ENCODE measurements around the gene ANO2. TPM values are rescaled to one million over a fixed set of nuclear protein-coding genes. Genes with fewer than 3 reads are reported as not detected.
A peak's percentile ranks its signal among the peaks of the same experiment; 100 is the strongest.

The ANO2 gene
- total RNA-seq, 2 donors from 2014 or later: 6.7 to 18.5 TPM

- TF ChIP-seq, protein P1, sequence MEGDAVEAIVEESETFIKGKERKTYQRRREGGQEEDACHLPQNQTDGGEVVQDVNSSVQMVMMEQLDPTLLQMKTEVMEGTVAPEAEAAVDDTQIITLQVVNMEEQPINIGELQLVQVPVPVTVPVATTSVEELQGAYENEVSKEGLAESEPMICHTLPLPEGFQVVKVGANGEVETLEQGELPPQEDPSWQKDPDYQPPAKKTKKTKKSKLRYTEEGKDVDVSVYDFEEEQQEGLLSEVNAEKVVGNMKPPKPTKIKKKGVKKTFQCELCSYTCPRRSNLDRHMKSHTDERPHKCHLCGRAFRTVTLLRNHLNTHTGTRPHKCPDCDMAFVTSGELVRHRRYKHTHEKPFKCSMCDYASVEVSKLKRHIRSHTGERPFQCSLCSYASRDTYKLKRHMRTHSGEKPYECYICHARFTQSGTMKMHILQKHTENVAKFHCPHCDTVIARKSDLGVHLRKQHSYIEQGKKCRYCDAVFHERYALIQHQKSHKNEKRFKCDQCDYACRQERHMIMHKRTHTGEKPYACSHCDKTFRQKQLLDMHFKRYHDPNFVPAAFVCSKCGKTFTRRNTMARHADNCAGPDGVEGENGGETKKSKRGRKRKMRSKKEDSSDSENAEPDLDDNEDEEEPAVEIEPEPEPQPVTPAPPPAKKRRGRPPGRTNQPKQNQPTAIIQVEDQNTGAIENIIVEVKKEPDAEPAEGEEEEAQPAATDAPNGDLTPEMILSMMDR (IDR thresholded peaks at IDR 0.05): no peak
These were observed 234.7 kb downstream of the ANO2 start for GRCh38 chr12:5710260-5710878.

DNA sequence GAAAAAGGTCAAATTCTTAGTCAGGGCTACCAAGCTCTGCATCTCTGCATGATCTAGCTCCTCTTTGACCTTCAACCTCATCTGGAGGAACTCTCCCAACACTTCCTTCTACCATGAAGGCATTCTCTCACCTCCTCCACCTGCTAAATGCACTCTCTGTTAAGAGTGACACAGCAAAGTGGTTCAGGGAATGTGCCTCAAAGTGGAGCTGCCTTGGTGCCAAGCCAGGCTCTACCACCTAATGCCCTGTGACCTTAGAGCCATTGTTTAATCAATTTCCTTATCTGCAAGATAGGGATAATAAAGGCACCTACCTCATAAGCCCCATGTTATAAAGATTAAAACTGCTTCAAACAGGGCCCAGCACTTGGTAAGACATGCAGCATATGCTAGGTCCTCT, 236.7 kb downstream of the ANO2 start:
- DNase-seq (ENCODE audit: low spot score): no peak
- ATAC-seq (ENCODE audit: insufficient number of reproducible peaks, low FRiP score, low read depth): no peak
- TF ChIP-seq, protein P1 (IDR thresholded peaks at IDR 0.05): no peak
- H3K4me3 ChIP-seq: no peak overlapping the region
- H3K4me1 ChIP-seq (ENCODE audit: control insufficient read depth in 1 of 2, low read depth in 2 of 2): no peaks in the 10 kb centered on the region
- no peaks in the 10 kb centered on the region for H3K27me3 ChIP-seq (replicated peaks; ENCODE audit: insufficient read depth)
- no peaks in the 10 kb centered on the region for H3K36me3 ChIP-seq
- H3K9me3 ChIP-seq: no peaks in the 10 kb centered on the region
- no peak overlapping the region for H3K27ac ChIP-seq

More at GRCh38 chr12:5710260-5710878, 234.7 kb downstream of the ANO2 start:
- H3K36me3 ChIP-seq: no peaks in the 10 kb centered on the region
- H3K27me3 ChIP-seq (replicated peaks; ENCODE audit: insufficient read depth): no peaks in the 10 kb centered on the region
- no peaks in the 10 kb centered on the region for H3K9me3 ChIP-seq
- no peak overlapping the region for H3K27ac ChIP-seq
- H3K4me1 ChIP-seq (ENCODE audit: control insufficient read depth in 1 of 2, low read depth in 2 of 2): peaks cover 4 to 12% of the 10 kb centered on the region in 2 donors
- H3K4me3 ChIP-seq: no peak overlapping the region
- DNase-seq (ENCODE audit: low spot score) (no peak), ATAC-seq (ENCODE audit: insufficient number of reproducible peaks, low FRiP score, low read depth) (no peak)

DNA sequence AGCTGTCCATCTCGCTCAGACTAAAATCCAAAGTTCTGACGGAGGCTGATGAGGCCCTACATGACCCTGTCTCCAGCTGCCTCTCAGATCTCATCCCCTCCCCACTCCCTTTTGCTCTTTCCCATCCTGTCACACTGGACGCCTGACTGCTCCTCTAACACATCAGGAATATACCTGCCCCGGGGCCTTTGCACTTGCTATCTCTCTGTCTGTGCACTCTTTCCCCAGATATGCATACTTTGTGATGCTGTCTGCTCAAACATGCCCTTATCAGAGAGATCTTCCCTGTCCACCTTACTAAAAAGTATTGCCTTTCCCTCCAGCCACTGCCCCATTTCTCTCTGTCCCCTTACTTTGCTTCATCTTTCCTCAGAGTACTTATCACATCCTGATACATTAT, 238.8 kb downstream of the ANO2 start:
- TF ChIP-seq, protein P1 (IDR thresholded peaks at IDR 0.05): no peak
- Histone ChIP-seq H3K27me3 (replicated peaks; ENCODE audit: insufficient read depth) (no peaks in the 10 kb centered on the region), H3K4me3 (no peak overlapping the region)

GRCh38 chr12:5705791-5706190, 239.3 kb downstream of the ANO2 start:
- TF ChIP-seq, protein P1 (IDR thresholded peaks at IDR 0.05): no peak
- DNase-seq (ENCODE audit: low spot score) (no peak), ATAC-seq (ENCODE audit: insufficient number of reproducible peaks, low FRiP score, low read depth) (no peak)

More for the DNA sequence above, 238.8 kb downstream of the ANO2 start:
- no peak for DNase-seq (ENCODE audit: low spot score)
- H3K9me3 ChIP-seq: no peaks in the 10 kb centered on the region
- ATAC-seq (ENCODE audit: insufficient number of reproducible peaks, low FRiP score, low read depth): no peak
- H3K4me1 ChIP-seq (ENCODE audit: control insufficient read depth in 1 of 2, low read depth in 2 of 2): no peaks in the 10 kb centered on the region
- no peaks in the 10 kb centered on the region for H3K36me3 ChIP-seq
- H3K27ac ChIP-seq: no peak overlapping the region

DNA sequence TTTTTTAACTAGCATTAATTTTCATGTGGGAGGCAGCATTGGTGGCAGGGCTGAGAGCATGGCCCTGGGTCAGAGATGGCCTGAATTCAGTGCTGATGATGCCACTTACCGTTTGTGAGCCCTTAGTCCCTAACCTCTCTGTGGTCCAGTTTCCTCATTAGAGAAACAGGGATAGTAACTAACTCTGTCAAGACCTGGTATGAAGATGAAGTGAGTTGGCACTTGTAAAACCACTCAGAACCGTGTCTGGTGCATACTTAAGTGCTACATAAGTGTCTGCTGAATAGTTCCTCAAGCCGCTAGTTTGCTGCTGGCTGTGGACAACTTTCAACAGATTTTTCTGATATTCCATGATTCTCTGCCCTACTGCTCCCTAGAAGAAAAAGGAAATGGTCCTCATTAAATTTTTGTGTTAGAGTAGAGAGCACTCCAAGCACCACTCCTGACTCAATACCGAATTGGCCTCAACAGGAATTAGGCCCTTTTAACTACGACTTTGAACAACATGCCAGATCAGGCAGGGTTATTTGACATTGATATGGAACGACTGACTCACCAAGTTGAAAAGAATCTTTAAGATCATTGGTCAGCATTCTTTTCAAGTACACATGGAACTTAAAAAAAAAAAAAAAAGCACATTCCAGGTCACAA, 250.2 kb downstream of the ANO2 start:
- ATAC-seq (ENCODE audit: insufficient number of reproducible peaks, low FRiP score, low read depth): peak; percentile 60
- TF ChIP-seq, protein P1 (IDR thresholded peaks at IDR 0.05): no peak

More at GRCh38 chr12:5705791-5706190, 239.3 kb downstream of the ANO2 start:
- Histone ChIP-seq H3K36me3 (no peaks in the 10 kb centered on the region), H3K9me3 (no peaks in the 10 kb centered on the region), H3K27ac (no peak overlapping the region), H3K27me3 (replicated peaks; ENCODE audit: insufficient read depth) (no peaks in the 10 kb centered on the region), H3K4me1 (ENCODE audit: control insufficient read depth in 1 of 2, low read depth in 2 of 2) (no peaks in the 10 kb centered on the region), H3K4me3 (no peak overlapping the region)

More for the DNA sequence above, 250.2 kb downstream of the ANO2 start:
- DNase-seq (ENCODE audit: low spot score): no peak
- Histone ChIP-seq H3K9me3 (no peaks in the 10 kb centered on the region), H3K4me3 (no peak overlapping the region), H3K4me1 (ENCODE audit: control insufficient read depth in 1 of 2, low read depth in 2 of 2) (peaks cover 0 to 6% of the 10 kb centered on the region in 2 donors), H3K36me3 (no peaks in the 10 kb centered on the region), H3K27me3 (replicated peaks; ENCODE audit: insufficient read depth) (no peaks in the 10 kb centered on the region), H3K27ac (no peak overlapping the region)

Measured in thoracic aorta (tissue), 2 donors.